Sigmoid colon (tissue), 4 donors: Measurements from ENCODE around the gene FAM47B.

Experiments used
- EP300 ChIP-seq, 4 donors: sonication (generic); formaldehyde crosslinking; IDR thresholded peaks; one replicate each; pipeline ENCODE4 v1.6.1; 2017; ENCODE audit warnings: antibody characterized with exemption in 4 of 4
- POLR2A ChIP-seq, 2 donors: fragments of 450-650 bp; IDR thresholded peaks; one replicate each; pipeline ENCODE4 v1.6.1; 2016; ENCODE audit warnings: antibody characterized with exemption in 2 of 2, mild to moderate bottlenecking in 2 of 2, moderate library complexity in 2 of 2
- TF ChIP-seq, protein P1 (sequence below), 4 experiments: fragments of 450-650 bp in 3 of 4; fragments of 200-600 bp in 1 of 4; IDR thresholded peaks; one replicate each; pipeline ENCODE4 v1.5.1; 2016 to 2019; ENCODE audit warnings: antibody characterized with exemption in 4 of 4, mild to moderate bottlenecking in 3 of 4, moderate library complexity in 2 of 4

- TF ChIP-seq POLR2A (IDR thresholded peaks at IDR 0.05) (no peak), EP300 (IDR thresholded peaks at IDR 0.05) (no peak)
- TF ChIP-seq, protein P1, sequence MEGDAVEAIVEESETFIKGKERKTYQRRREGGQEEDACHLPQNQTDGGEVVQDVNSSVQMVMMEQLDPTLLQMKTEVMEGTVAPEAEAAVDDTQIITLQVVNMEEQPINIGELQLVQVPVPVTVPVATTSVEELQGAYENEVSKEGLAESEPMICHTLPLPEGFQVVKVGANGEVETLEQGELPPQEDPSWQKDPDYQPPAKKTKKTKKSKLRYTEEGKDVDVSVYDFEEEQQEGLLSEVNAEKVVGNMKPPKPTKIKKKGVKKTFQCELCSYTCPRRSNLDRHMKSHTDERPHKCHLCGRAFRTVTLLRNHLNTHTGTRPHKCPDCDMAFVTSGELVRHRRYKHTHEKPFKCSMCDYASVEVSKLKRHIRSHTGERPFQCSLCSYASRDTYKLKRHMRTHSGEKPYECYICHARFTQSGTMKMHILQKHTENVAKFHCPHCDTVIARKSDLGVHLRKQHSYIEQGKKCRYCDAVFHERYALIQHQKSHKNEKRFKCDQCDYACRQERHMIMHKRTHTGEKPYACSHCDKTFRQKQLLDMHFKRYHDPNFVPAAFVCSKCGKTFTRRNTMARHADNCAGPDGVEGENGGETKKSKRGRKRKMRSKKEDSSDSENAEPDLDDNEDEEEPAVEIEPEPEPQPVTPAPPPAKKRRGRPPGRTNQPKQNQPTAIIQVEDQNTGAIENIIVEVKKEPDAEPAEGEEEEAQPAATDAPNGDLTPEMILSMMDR (IDR thresholded peaks at IDR 0.05): no peak
Measured at GRCh38 chrX:34901761-34902160, 40.8 kb upstream of the FAM47B start.
